Sigmoid colon (tissue), 4 donors: ENCODE measurements around the gene NACC2.

Experiments
- CTCF ChIP-seq, 4 experiments: fragments of 450-650 bp in 3 of 4; fragments of 200-600 bp in 1 of 4; IDR thresholded peaks; one replicate each; pipeline ENCODE4 v1.5.1; 2016 to 2019; ENCODE audit warnings: antibody characterized with exemption in 4 of 4, mild to moderate bottlenecking in 3 of 4, moderate library complexity in 2 of 4
- EP300 ChIP-seq, 4 donors: sonication (generic); formaldehyde crosslinking; IDR thresholded peaks; one replicate each; pipeline ENCODE4 v1.6.1; 2017; ENCODE audit warnings: antibody characterized with exemption in 4 of 4
- POLR2A ChIP-seq, 2 donors: fragments of 450-650 bp; IDR thresholded peaks; one replicate each; pipeline ENCODE4 v1.6.1; 2016; ENCODE audit warnings: antibody characterized with exemption in 2 of 2, mild to moderate bottlenecking in 2 of 2, moderate library complexity in 2 of 2
- POLR2AphosphoS5 ChIP-seq, 4 donors: sonication (generic); formaldehyde crosslinking; IDR thresholded peaks; one replicate each; pipeline ENCODE4 v1.6.1; 2017; ENCODE audit warnings: antibody characterized with exemption in 4 of 4

DNA sequence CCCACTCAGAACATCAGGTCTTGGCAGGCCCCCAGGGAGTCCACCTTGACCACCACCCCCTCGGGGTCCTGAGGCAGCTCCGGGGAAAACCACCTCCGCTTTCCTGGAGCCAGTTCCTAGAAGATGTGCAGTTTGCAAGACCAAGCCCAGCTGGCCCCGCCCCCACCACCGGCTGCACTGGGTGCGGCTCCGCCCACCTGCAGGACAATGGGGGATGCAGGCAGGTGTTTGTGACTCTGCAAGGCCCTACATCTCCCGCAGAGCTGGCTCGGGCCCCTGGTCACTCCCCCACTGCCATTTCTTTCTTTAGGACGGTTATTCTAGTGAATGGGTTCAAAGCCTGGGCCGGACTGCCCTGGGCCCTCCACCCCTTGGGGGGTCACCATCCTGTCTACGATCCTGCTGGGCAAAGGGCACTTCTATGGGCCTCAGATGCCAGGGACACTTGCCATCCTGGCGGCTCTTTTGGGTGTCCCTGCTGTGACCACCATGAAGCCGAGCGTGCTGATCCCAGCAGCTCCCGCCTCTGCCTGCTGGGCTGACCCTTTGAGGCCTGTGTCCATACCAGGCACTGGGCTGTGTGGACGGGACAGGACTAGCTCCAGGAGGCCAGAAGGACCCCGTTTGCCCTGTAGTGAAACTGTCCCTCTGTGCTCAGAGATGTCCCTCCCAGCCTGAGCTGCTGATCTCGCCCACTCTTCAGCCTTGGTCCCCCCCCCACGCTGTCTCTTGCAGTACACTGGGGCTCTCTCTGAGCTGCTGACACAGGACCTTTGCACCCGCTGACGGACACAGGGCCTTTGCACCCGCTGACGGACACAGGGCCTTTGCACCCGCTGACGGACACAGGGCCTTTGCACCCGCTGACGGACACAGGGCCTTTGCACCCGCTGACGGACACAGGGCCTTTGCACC lies 5.9 kb upstream of the NACC2 start:
- TF ChIP-seq CTCF (IDR thresholded peaks at IDR 0.05) (no peak), POLR2AphosphoS5 (IDR thresholded peaks at IDR 0.05) (no peak), POLR2A (IDR thresholded peaks at IDR 0.05) (no peak), EP300 (IDR thresholded peaks at IDR 0.05) (no peak)
